Skeletal muscle tissue (tissue), 4 donors: Measurements from ENCODE around the gene CNN1. TPM values are rescaled to one million over a fixed set of nuclear protein-coding genes. Genes with fewer than 3 reads are reported as not detected.

Experiments used
- H3K27ac ChIP-seq: one replicate; pipeline ENCODE4 v1.7.0; 2013; ENCODE audit warnings: mild to moderate bottlenecking, low read depth, low read length, inconsistent platforms
- H3K27me3 ChIP-seq, 3 donors: one replicate each; pipeline ENCODE4 v1.7.0; 2013; ENCODE audit warnings: low read length in 3 of 3; ENCODE audit not compliant: control insufficient read depth in 3 of 3, insufficient read depth in 3 of 3
- H3K36me3 ChIP-seq, 3 donors: one replicate each; pipeline ENCODE4 v1.7.0; 2013; ENCODE audit warnings: low read length in 3 of 3; ENCODE audit not compliant: control insufficient read depth in 3 of 3, insufficient read depth in 3 of 3
- H3K4me1 ChIP-seq, 3 donors: one replicate each; pipeline ENCODE4 v1.7.0; 2013; ENCODE audit warnings: low read length in 3 of 3, mild to moderate bottlenecking in 3 of 3; ENCODE audit not compliant: control insufficient read depth in 3 of 3, insufficient read depth in 3 of 3
- H3K4me3 ChIP-seq, 3 donors: one replicate each; pipeline ENCODE4 v1.7.0; 2013; ENCODE audit warnings: low read length in 3 of 3
- H3K9ac ChIP-seq, 3 donors: one replicate each; pipeline ENCODE4 v1.7.0; 2013; ENCODE audit warnings: low read length in 3 of 3, mild to moderate bottlenecking in 3 of 3, moderate library complexity in 2 of 3, low read depth in 1 of 3
- H3K9me3 ChIP-seq, 3 donors: one replicate each; pipeline ENCODE4 v1.7.0; 2013; ENCODE audit warnings: low read length in 3 of 3; ENCODE audit not compliant: control insufficient read depth in 3 of 3
- total RNA-seq: library from RNA; depleted of rRNA; stranded (reverse); fragments of >200 nt; gene quantifications from one replicate; pipeline ENCODE4 v1.2.3, GENCODE V29; 2014
- donor health status: Osteomylitis.

CNN1 gene
- total RNA-seq, 1 donor from 2014 or later = 28.7 TPM

- Histone ChIP-seq H3K4me3 (no peak overlapping the region), H3K9ac (no peak overlapping the region), H3K4me1 (peaks cover 0 to 2% (median 0%) of the 10 kb centered on the region in 3 donors), H3K36me3 (peaks cover 21 to 26% (median 23%) of the 10 kb centered on the region in 3 donors), H3K27ac (no peak overlapping the region), H3K9me3 (no peaks in the 10 kb centered on the region), H3K27me3 (no peaks in the 10 kb centered on the region)
Observed at GRCh38 chr19:11550265-11550664, 11.6 kb downstream of the CNN1 start.

- Histone ChIP-seq H3K27ac (peak overlapping the region; percentile 50), H3K4me3 (no peak overlapping the region), H3K27me3 (no peaks in the 10 kb centered on the region), H3K4me1 (peaks cover 0 to 6% (median 2%) of the 10 kb centered on the region in 3 donors), H3K9ac (peak overlapping the region in 1 of 3 donors; percentile 40), H3K9me3 (no peaks in the 10 kb centered on the region), H3K36me3 (peaks cover 27 to 31% (median 28%) of the 10 kb centered on the region in 3 donors)
Observed at GRCh38 chr19:11551603-11552235, 13.1 kb downstream of the CNN1 start.

- H3K27me3 ChIP-seq = no peaks in the 10 kb centered on the region
- H3K4me3 ChIP-seq = no peak overlapping the region
- no peaks in the 10 kb centered on the region for H3K9me3 ChIP-seq
- H3K27ac ChIP-seq = no peak overlapping the region
- H3K36me3 ChIP-seq = peaks cover 27 to 31% (median 28%) of the 10 kb centered on the region in 3 donors
- peaks cover 5 to 15% (median 5%) of the 10 kb centered on the region in 3 donors for H3K4me1 ChIP-seq
- no peak overlapping the region for H3K9ac ChIP-seq
Observed at GRCh38 chr19:11552666-11553372, 14.2 kb downstream of the CNN1 start.

GRCh38 chr19:11554160-11554559 is 15.5 kb downstream of the CNN1 start:
- H3K36me3 ChIP-seq = peaks cover 27 to 31% (median 28%) of the 10 kb centered on the region in 3 donors

GRCh38 chr19:11555246-11555645 is 16.6 kb downstream of the CNN1 start:
- Histone ChIP-seq H3K9me3 (no peaks in the 10 kb centered on the region), H3K27me3 (no peaks in the 10 kb centered on the region), H3K27ac (no peak overlapping the region), H3K4me1 (peaks cover 14 to 28% (median 15%) of the 10 kb centered on the region in 3 donors), H3K9ac (peak overlapping the region in 1 of 3 donors; percentile 33), H3K36me3 (peaks cover 27 to 31% (median 28%) of the 10 kb centered on the region in 3 donors), H3K4me3 (no peak overlapping the region)

More at GRCh38 chr19:11554160-11554559, 15.5 kb downstream of the CNN1 start:
- Histone ChIP-seq H3K9me3 (no peaks in the 10 kb centered on the region), H3K27me3 (no peaks in the 10 kb centered on the region), H3K27ac (no peak overlapping the region), H3K4me3 (no peak overlapping the region), H3K9ac (no peak overlapping the region), H3K4me1 (peaks cover 12 to 25% (median 13%) of the 10 kb centered on the region in 3 donors)

- peaks cover 14 to 32% (median 21%) of the 10 kb centered on the region in 3 donors for H3K4me1 ChIP-seq
- H3K27me3 ChIP-seq = no peaks in the 10 kb centered on the region
- H3K4me3 ChIP-seq = no peak overlapping the region
- no peak overlapping the region for H3K27ac ChIP-seq
- H3K9me3 ChIP-seq = no peaks in the 10 kb centered on the region
- peaks cover 27 to 31% (median 28%) of the 10 kb centered on the region in 3 donors for H3K36me3 ChIP-seq
- H3K9ac ChIP-seq = no peak overlapping the region
Observed at GRCh38 chr19:11556634-11557420, 18.2 kb downstream of the CNN1 start.

- Histone ChIP-seq H3K4me3 (peak within 1 kb of the TSS; percentile 93 to 98 (median 95)), H3K27me3 (no peaks in the 10 kb centered on the region), H3K9me3 (no peaks in the 10 kb centered on the region), H3K9ac (peak within 1 kb of the TSS; percentile 89 to 94 (median 94)), H3K36me3 (peaks cover 9 to 13% (median 12%) of the 10 kb centered on the region in 3 donors), H3K4me1 (peaks cover 13 to 32% (median 21%) of the 10 kb centered on the region in 3 donors), H3K27ac (peak within 1 kb of the TSS; percentile 62)
Observed at GRCh38 chr19:11558881-11559828, 20.5 kb downstream of the CNN1 start, which contains the start of gene ELOF1. ELOF1 (minus strand) TSS chr19:11559230; CDS start chr19:11554347, 4,883 bp downstream.

- Histone ChIP-seq H3K9ac (no peak overlapping the region), H3K4me3 (peak overlapping the region in 2 of 3 donors; percentile 10 to 98), H3K27ac (no peak overlapping the region), H3K36me3 (peaks cover 0 to 6% (median 4%) of the 10 kb centered on the region in 3 donors), H3K9me3 (no peaks in the 10 kb centered on the region), H3K27me3 (no peaks in the 10 kb centered on the region), H3K4me1 (peaks cover 13 to 32% (median 21%) of the 10 kb centered on the region in 3 donors)
Observed at GRCh38 chr19:11560404-11561051, 21.9 kb downstream of the CNN1 start.
